ELR (cell line): ENCODE results near the gene IGFBP4.
"Not testable (repeated sequence)": the region's sequence is repeated elsewhere in the genome, so short reads cannot be mapped to it uniquely, and the experiment has no call there.

ENCODE experiments used
- DNase-seq: peaks from one replicate; pipeline ENCODE4 v3.0.0-alpha.2; 2015; ENCODE audit warnings: low read depth

Gene IGFBP4

DNA sequence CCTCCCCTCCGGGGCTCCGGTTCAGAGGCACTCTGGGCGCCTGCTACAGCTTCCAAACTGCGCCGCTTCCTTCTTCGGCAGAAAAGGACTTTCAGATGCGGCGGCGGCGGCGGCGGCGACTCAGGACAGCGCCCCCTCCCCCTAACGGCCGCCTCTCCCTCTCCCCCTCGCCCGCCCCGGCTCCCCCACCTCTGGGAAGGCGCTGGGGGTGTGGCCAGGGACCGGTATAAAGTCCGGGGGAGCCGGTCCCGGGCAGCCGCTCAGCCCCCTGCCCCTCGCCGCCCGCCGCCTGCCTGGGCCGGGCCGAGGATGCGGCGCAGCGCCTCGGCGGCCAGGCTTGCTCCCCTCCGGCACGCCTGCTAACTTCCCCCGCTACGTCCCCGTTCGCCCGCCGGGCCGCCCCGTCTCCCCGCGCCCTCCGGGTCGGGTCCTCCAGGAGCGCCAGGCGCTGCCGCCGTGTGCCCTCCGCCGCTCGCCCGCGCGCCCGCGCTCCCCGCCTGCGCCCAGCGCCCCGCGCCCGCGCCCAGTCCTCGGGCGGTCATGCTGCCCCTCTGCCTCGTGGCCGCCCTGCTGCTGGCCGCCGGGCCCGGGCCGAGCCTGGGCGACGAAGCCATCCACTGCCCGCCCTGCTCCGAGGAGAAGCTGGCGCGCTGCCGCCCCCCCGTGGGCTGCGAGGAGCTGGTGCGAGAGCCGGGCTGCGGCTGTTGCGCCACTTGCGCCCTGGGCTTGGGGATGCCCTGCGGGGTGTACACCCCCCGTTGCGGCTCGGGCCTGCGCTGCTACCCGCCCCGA is at the start of gene IGFBP4:
Gene IGFBP4 (plus strand): TSS at position 255 of the 792 bp plus-strand sequence. CDS start 286 bp downstream, at position 541.
- DNase-seq, result peak; percentile 84

DNA sequence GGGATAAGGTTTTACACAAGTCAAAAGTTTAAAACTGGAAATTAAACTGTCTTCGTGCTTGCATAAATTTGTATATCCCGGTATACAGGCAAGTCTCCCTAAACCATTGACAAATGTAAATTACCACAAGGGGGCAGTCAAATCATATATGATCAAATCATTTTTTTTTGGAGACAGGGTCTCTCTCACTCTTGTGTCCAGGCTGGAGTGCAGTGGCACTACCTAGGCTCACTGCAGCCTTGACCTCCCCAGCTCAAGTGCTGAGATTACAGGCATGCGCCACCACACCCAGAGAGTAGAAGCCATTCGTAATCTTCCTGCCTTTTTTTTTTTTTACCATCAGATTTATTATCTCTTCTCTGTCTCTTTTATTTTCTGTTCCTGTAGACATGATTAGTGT is 44.1 kb upstream of the IGFBP4 start:
- DNase-seq, result peak; percentile 78

DNA sequence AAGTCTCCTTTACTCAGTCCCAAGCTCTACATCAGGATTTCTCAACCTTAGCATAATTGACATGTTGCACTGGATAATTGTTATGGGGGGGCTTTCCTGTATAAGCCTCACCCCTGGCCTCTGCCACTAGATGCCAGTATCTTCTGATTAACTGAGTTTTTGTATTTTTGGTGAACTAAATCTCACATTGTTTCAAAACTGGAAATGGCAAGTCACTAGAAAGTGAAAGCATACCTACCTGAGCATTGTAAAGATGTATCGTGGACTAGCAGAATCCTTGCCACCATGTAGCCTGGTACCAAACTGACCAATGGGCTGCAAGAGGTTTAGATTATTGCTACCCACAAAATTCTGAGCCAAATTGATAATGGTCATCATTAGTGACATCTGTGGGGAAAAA is 40.6 kb upstream of the IGFBP4 start:
- DNase-seq, result no peak

DNA sequence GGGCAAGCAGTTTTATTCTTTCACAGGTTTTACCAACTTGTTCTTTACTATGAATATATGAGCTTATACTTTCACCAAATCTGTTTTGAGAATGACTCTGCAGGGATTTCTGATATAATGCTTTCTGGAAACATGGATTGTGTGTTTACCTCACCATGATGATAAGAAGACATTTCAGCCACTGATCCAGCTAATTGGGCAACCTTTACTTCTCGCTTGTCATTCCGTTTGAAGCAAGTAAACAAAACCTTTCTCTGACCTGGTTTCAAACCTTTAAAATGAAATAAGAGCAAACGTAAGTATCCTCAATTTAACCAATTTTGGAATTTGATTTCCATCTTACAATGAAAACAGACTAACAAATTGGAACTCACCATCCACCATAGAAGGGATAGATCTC is 39.2 kb upstream of the IGFBP4 start:
- DNase-seq, result no peak

DNA sequence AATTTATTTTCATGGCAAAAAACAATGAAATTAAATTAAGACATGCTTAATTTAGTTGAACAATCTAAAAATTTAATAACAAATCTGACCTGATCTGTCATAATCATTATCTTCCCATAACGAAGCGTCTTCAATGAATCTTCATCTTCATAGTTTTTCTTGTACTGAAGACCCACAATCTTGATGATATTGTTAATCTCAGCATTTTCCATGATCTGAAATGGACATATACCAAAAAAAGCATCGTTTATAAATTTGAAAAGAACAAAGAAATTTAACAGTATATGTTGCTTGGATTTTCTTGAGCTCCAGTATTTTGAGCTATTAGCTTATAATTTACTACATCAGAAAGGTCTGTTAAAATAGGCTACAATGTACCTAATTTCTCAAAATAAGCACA is 35.8 kb upstream of the IGFBP4 start:
- DNase-seq, result no peak

DNA sequence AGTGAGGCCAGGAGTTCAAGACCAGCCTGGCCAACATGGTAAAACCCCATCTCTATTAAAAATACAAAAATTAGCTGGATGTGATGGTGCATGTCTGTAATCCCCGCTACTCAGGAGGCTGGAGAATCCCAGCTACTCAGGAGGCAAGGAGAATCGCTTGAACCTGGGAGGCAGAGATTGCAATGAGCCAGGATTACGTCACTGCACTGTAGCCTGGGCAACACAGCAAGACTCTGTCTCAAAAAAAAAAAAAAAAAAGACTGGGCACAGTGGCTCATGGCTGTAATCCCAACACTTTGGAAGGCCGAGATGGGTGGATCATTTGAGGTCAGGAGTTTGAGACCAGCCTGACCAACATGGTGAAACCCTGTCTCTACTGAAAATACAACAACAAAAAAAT is 33.7 kb upstream of the IGFBP4 start:
- DNase-seq, result not testable (repeated sequence)

DNA sequence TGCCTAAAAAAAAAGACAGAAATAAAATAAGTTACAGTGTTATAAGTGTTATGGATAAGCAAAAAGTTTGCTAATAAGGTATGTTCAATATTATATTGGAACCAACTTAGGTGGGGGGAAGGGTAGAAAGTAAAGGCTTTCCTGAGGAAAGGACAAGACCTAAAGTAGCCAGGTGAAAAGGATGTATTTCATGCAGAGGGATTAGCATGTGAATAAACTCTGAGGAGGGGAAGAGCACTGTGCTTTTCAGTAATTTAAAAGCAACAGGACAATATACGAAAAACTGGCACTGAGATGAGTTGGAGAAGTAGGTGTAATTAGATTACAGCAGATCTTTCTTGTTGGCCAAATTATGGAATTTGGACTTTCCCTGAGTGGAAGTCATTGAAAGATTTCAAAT is 33.2 kb upstream of the IGFBP4 start:
- no peak for DNase-seq

DNA sequence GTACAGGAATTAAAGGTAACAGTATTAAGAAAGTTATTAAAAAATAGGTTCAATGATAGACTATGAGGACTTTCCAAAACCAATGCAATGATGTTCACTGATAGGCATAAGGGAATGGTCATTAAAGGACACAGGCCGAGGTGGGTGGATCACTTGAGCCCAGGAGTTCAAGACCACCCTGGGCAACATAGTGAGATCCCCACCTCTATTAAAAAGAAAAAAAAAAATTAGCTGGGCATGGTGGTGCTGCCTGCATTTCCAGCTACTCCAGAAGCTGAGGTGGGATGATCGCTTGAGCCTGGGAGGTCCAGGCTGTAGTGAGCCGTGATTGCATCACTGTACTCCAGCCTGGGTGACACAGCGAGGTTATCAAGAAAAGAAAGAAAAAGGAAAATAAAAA is 31.4 kb upstream of the IGFBP4 start:
- no peak for DNase-seq

DNA sequence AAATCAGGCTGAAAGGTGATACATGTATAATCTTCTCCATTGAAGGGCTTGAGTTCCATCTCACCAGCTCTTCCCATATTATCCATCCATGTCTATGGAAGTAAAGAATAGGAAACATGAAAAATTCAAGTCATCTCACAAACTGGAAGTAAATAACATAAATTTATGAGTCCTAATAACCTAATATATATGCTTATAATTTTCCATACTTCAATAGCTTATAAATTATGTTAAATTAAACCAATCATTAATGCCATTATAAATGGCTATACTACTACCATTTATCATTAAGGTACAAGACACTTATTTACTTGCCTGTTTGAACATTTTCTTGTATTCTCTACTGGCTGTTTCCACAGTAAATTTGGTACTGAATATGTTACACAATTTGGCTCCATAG is 30.4 kb upstream of the IGFBP4 start:
- DNase-seq, result no peak

DNA sequence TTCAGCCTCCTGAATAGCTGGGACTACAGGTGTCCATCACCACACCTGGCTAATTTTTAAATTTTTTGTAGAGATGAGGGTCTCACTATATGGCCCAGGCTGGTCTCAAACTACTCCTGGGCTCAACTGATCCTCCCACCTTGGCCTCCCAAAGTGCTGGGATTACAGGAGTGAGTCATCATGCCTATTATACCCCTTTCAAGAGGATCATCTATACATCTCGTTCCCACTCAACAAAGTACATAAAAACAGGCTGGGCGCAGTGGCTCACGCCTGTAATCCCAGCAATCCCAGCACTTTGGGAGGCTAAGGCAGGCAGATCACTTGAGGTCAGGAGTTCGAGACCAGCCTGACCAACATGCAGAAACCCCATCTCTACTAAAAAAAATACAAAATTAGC is 28.9 kb upstream of the IGFBP4 start:
- peak; percentile 12 for DNase-seq

DNA sequence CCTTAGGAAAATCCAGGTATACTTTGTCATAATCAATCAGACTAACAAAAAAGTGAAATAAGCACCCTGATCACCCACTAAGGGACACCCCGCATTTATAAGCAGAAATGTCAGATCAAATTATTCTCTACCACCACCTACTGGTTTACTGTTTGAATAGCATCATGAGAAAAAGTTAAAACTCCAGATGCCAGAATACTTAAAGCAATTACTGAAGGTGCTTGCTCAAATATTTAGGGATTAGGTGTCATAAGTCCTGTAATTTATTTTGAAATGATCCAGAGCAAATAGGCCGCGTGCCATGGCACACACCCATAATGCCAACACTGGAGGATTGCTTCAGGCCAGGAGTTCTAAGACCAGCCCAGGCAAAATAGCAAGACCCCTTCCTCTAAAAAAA is 27.9 kb upstream of the IGFBP4 start:
- DNase-seq, result peak; percentile 70

DNA sequence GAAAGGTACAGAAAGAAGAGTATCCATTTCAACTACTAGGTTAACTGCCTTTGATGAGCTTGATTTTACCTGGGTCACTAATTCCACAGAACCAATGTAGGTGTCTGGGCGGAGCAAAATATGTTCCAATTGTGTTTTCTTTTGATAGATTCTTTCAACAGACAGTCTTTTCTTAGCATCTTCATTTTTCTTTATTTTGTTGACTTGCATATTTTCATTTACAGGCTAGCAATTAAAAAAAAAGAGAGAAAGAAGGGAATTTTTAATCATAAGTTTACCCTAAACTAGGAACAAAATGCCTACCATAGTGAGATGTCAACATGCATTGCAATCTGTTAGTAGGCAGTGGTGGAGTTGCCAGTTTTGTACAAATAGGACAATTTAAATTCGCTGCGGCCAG is 26.6 kb upstream of the IGFBP4 start:
- peak; percentile 17 for DNase-seq

DNA sequence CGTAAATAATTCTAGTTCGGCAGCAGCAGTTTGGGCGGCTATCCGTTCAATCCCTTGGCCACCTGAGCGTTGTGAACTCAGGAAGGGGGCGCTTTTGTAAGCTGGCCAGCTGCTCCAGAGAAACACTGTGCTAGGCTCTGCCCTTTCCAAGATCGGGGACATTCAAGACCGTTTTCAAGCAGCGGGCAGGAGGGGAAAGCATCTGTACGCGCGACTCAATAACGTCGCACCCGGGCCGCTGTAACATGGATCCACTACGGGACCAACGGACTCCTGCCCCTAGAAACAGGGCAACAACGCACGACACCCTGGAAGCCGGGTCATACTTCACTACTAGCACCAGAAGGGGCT is 26.0 kb upstream of the IGFBP4 start:
- peak; percentile 49 for DNase-seq

DNA sequence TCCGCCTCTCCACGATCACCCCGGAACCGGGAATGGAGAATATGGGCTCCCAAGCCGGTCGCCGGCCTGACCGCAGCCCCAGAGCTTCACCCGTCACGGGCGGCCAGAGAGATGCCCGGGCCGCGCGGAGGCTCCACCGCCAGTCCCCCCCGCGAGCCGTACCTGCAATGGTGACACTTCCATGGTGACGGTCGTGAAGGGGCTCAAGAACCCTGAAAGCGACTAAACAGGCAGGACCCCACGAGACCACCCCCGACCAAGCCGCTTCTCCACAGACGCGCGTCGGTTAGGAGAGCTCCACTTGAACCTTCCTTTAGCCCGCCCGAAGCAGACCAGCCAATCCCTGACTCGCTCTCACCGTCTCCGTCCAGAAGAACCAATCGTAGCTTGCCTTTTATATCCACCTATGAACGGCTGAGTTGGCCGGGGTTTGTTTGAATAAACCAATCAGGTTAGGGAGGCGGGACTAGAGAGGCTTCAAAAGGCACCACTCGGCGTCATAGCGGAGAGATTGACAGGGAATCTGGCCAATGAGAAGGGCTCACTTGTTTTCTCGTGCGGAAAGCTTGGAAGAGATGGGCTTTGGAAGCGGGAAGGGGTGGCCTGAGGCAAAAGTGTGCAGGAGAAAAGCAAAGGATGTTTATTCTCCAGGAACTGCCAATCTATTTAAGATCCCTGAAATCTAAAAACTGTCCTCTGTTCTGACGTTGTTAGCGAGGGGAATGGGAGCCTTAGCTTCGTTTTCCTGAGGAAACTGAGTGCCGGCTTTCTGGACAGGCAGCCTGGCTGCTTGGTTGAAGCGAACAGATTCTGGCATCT is 25.4 kb upstream of the IGFBP4 start, which contains the start of gene TOP2A:
Gene TOP2A (minus strand): TSS at position 288 of the 819 bp plus-strand sequence. CDS start 105 bp downstream, at position 183.
- peak; percentile 100 for DNase-seq

DNA sequence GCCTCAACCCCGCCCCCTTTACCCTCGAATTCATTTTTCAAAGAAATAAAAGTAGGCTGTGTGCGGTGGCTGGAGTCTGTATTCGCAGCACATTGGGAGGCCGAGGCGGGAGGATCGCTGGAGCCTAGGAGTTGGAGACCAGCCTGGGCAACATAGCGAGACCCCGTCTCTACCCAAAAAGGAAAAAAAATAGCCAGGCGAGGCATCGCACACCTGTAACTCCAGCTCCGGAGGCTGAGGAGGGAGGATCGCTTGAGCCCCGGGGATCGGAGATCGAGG is 24.9 kb upstream of the IGFBP4 start:
- DNase-seq, result no peak

DNA sequence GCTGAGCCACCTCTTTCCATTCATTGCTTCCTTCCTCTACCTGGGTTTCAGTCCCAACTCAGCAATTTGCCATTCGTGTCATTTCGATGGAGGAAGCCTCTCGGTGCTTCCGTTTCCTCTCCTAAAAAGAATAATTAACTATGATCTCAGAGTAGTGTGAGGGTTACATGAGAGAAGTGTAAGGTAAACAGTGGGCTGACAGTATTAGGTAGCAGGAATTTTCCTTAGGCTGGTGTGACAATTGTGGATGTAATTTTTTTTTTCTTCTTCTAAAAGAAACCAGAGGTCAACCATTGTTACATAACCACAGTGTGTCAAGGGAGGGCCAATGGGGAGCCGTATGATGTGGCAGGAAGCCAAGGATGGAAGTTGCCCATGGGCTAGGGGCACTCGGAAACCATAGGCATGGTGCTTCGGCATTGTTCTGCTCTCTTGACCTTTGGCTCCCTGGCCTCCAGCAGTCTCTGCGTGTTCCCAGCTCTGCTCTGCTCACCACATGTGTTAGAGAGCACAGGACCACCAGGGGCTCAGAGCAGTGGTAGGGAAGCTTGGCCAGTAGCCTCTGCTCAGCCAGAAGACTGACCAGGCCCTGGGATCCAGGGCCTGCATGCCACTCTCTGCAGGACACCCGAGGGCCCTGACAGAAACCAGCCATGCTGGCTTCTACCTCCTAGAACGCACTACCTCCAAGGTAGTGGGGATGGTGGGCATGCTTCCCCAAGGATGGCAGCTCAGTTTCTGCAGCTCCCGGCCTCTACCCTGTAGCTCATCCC is 23.5 kb upstream of the IGFBP4 start:
- DNase-seq, result no peak

DNA sequence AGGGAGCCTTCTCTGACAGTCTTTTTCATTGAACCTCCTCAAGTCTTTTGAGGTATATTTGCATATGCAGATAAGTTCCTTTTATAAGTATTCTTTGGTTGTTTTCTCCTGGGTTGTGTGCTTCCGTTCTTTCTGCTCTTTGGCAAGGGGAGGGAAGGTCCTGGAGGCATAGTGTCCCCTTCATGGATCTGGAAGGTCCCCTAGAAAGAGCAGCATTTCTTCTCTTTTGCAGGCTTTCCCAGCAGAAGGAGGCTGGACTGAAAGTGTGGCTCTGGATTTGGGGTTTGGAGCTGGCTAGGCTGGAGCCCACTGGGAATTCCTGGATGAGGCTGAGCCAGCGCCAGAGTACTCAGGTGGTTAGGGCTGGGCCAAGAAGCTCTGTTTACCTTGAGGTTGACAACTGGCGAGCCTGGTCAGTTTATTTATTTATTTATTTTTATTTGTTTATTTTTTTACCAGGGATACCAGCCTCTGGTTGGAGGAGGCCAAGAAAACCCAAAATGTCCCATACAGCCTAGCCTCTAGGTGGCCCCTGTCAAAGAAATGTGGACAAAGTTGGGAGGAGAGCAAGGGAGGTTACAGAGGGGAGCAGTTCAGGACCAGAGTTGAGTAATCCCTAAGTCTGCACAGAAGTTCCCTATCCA is 20.1 kb upstream of the IGFBP4 start:
- peak; percentile 18 for DNase-seq

DNA sequence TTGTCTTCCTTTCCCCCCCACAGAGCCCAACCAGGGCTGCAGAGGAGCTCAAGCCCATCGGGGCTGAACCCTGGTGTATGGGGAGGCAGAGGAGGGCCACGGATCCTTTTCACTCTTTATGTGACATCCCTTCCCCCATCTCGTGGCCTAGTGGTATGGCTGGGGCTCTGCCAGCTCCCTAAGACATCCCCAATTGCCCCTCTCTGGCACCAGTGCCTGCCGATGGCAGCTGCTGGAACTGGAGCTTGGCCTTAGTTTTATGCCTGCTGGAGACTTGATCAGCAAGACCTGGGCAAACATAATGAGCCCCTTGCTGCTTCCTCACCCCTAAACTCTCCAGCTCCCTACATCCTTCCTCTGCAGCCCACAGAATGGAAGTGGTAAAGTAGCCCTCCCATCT is 17.5 kb upstream of the IGFBP4 start:
- no peak for DNase-seq

DNA sequence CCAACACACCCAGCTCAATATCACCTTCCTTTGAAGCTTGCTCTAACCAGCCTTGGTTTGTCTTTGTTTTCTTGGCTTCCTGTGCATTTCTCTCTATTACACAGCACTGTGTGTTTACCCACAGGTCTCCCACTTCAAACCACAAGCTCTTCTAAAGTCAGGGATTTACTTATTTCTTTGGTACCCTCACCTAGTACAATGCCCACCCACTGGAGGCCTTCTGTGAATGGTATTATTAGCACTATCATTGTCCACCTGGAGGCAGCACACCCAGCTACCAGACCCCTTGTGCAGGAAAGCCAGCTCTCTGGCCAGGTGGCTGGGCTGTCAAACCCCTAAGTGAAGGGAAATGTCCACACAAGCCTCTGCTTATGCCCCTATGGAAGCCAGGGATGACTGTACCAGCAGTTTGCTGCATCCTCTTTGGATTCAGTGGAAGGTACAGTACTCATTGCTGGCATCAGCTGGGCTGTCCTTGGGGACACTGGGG is 16.2 kb upstream of the IGFBP4 start:
- no peak for DNase-seq

DNA sequence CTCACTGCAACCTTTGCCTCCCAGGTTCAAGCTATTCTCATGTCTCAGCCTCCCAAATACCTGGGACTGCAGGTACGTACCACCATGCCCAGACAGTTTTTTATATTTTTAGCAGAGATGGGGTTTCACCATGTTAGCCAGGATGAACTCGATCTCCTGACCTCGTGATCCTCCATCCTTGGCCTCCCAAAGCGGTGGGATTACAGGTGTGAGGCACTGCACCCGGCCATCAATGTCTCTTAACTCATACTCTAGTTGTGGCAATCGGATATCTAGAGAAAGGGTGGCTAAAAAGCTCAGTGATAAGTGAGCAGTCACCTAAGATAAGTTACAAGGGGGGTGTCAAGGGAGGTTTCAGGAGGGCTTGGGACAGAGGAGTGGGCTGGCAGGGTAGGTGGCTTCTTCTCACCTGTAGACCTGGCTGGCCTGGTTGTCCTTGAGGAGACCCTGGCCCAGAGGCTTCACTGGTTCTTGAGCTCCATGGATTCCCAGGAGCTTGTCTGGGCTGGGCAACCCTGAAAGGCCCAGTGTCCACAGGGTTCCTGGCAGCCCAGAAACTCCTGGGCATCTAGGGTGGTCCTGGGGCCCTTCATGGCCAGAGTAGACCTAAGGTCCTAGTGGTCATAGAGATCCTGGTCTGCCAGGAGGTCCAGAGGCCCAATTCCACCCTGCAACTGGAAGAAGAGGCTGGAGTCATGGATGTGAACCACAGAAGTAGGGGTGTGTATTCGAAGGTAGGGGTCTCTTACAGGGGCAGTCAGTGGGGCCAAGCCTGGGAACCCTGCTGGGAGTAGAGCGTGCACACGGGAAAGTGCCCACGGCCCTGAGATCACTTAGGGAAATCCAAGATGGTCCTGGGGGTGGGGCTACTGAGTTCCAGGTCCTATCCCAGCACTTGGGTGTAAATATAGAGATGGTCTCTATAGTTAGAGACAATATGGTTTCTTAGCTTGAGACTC is 12.7 kb upstream of the IGFBP4 start:
- no peak for DNase-seq

DNA sequence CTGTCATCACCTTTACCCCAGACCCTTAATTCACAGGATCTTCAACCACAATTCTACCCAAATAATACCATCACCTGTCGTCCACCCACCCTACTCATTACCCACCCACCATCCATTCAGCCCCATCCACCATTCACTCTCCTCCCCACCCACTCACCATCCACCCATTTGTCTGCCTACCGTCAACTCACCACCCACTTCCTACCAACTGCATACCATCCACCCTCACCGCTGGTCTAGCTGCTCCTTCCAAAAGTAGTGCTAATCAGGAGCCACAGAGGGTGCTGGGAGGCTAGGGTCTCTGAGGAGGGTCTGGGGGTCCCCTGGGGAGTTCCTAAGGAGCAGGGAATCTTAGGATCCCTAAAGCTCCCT is 12.0 kb upstream of the IGFBP4 start:
- no peak for DNase-seq
